IPS-18c (cell line): ENCODE results near the gene YARS1.
"Not testable (repeated sequence)": the region's sequence is repeated elsewhere in the genome, so short reads cannot be mapped to it uniquely, and the experiment has no call there.

Source experiments
- H3K4me3 ChIP-seq: 2 replicates; pipeline ENCODE4 v1.7.0; 2013; ENCODE audit warnings: low read depth, mild to moderate bottlenecking, low read length, moderate library complexity; ENCODE audit not compliant: insufficient read depth
- H3K9me3 ChIP-seq: one replicate; pipeline ENCODE4 v1.6.1; 2013; ENCODE audit warnings: mild to moderate bottlenecking, low read length, moderate library complexity; ENCODE audit not compliant: control insufficient read depth, insufficient read depth

YARS1 gene

GRCh38 chr1:32795763-32796162 is 21.4 kb downstream of the YARS1 start:
- H3K9me3 ChIP-seq, H3K4me3 ChIP-seq: not testable (repeated sequence)

- H3K9me3 ChIP-seq, result no peaks in the 10 kb centered on the region
- H3K4me3 ChIP-seq, result no peak overlapping the region
Observed at GRCh38 chr1:32791881-32792280, 25.3 kb downstream of the YARS1 start.

- H3K4me3 ChIP-seq, H3K9me3 ChIP-seq: not testable (repeated sequence)
Observed at GRCh38 chr1:32789356-32789755, 27.8 kb downstream of the YARS1 start.

- no peak overlapping the region for H3K4me3 ChIP-seq
- H3K9me3 ChIP-seq, result no peaks in the 10 kb centered on the region
Observed at GRCh38 chr1:32786856-32787255, 30.3 kb downstream of the YARS1 start.

- H3K9me3 ChIP-seq, result no peaks in the 10 kb centered on the region
- no peak overlapping the region for H3K4me3 ChIP-seq
Observed at GRCh38 chr1:32784817-32785216, 32.3 kb downstream of the YARS1 start.

GRCh38 chr1:32783851-32784250 is 33.3 kb downstream of the YARS1 start:
- Histone ChIP-seq H3K9me3 (no peaks in the 10 kb centered on the region), H3K4me3 (no peak overlapping the region)

GRCh38 chr1:32782086-32782485 is 35.1 kb downstream of the YARS1 start:
- Histone ChIP-seq H3K4me3 (no peak overlapping the region), H3K9me3 (no peaks in the 10 kb centered on the region)

GRCh38 chr1:32780628-32781234 is 36.4 kb downstream of the YARS1 start:
- H3K9me3 ChIP-seq, result no peaks in the 10 kb centered on the region

GRCh38 chr1:32780005-32780404 is 37.2 kb downstream of the YARS1 start:
- no peaks in the 10 kb centered on the region for H3K9me3 ChIP-seq

More at GRCh38 chr1:32780628-32781234, 36.4 kb downstream of the YARS1 start:
- H3K4me3 ChIP-seq, result no peak overlapping the region

GRCh38 chr1:32779242-32779641 is 37.9 kb downstream of the YARS1 start:
- H3K4me3 ChIP-seq, result no peak overlapping the region
- H3K9me3 ChIP-seq, result no peaks in the 10 kb centered on the region

More at GRCh38 chr1:32780005-32780404, 37.2 kb downstream of the YARS1 start:
- no peak overlapping the region for H3K4me3 ChIP-seq

- Histone ChIP-seq H3K4me3 (no peak overlapping the region), H3K9me3 (no peaks in the 10 kb centered on the region)
Observed at GRCh38 chr1:32775640-32776337, 41.4 kb downstream of the YARS1 start.

GRCh38 chr1:32774950-32775634 is 42.1 kb downstream of the YARS1 start:
- H3K9me3 ChIP-seq, result no peaks in the 10 kb centered on the region
- no peak overlapping the region for H3K4me3 ChIP-seq

- no peaks in the 10 kb centered on the region for H3K9me3 ChIP-seq
- H3K4me3 ChIP-seq, result no peak overlapping the region
Observed at GRCh38 chr1:32774464-32774808, 42.7 kb downstream of the YARS1 start.

- Histone ChIP-seq H3K4me3 (no peak overlapping the region), H3K9me3 (no peaks in the 10 kb centered on the region)
Observed at GRCh38 chr1:32773764-32774463, 43.2 kb downstream of the YARS1 start.

GRCh38 chr1:32773018-32773763 is 44.0 kb downstream of the YARS1 start:
- Histone ChIP-seq H3K9me3 (no peaks in the 10 kb centered on the region), H3K4me3 (no peak overlapping the region)

GRCh38 chr1:32772281-32773017 is 44.7 kb downstream of the YARS1 start:
- H3K4me3 ChIP-seq, result no peak overlapping the region
- no peaks in the 10 kb centered on the region for H3K9me3 ChIP-seq
